NT2/D1 (cell line): ENCODE measurements around the gene KCNMB4.

ENCODE experiments used
- SUZ12 ChIP-seq: IDR thresholded peaks from 2 replicates; pipeline ENCODE4 v1.6.1; 2011; ENCODE audit not compliant: insufficient read length, insufficient read depth; ENCODE audit errors: extremely low read depth
- YY1 ChIP-seq: IDR thresholded peaks from 2 replicates; pipeline ENCODE4 v1.6.1; 2011; ENCODE audit not compliant: insufficient read length, insufficient read depth
- ZNF274 ChIP-seq: IDR thresholded peaks from 2 replicates; pipeline ENCODE4 v1.6.1; 2011; ENCODE audit warnings: mild to moderate bottlenecking, low read depth, low read length

DNA sequence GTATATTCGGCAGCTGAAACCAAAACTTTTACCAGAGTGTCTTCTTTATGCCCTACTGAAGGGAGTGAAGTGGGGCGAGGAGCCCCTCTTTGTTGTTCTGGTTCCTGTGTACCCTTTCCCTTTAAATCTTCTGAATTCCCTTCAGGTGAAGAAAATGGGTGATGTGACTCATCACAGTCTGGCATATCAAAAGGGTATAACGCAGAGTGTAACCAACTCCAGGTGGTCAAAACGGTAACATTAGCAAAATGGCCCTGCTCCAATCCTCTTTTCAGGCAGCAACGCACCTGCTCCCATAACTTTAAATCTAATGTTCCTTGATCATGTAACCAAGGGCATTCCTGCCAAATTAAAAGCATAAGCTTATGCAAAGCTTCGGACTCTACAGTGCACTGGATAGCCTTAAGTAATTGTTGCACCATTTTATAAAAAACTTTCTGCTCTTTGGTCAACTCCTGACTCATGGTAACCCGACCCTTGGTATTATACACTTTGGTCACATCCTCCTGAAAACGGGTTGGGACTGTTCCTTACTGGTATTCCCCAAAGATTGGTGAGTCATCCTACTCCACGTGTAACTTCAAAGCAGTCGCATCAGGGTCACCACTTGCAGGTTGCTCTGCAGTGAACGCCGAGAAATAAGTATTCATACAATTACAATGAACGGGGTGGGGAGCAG is 83.1 kb downstream of the KCNMB4 start:
- TF ChIP-seq YY1 (no peak), ZNF274 (no peak), SUZ12 (no peak)
